Daoy (cell line): ENCODE results near the gene SLC27A6. TPM values are rescaled to one million over a fixed set of nuclear protein-coding genes. Genes with fewer than 3 reads are reported as not detected.
"Not testable (repeated sequence)": the region's sequence is repeated elsewhere in the genome, so short reads cannot be mapped to it uniquely, and the experiment has no call there.

Experiments
- DNase-seq: peaks from one replicate; pipeline ENCODE4 v3.0.0-alpha.2; 2015; ENCODE audit warnings: low read depth
- total RNA-seq: library from RNA; depleted of rRNA; stranded (reverse); fragments of >200 nt; shearing (Covaris generic); gene quantifications from 2 replicates; pipeline ENCODE4 v1.2.3, GENCODE V29; 2014; rRNA removed

The SLC27A6 gene, protein sequence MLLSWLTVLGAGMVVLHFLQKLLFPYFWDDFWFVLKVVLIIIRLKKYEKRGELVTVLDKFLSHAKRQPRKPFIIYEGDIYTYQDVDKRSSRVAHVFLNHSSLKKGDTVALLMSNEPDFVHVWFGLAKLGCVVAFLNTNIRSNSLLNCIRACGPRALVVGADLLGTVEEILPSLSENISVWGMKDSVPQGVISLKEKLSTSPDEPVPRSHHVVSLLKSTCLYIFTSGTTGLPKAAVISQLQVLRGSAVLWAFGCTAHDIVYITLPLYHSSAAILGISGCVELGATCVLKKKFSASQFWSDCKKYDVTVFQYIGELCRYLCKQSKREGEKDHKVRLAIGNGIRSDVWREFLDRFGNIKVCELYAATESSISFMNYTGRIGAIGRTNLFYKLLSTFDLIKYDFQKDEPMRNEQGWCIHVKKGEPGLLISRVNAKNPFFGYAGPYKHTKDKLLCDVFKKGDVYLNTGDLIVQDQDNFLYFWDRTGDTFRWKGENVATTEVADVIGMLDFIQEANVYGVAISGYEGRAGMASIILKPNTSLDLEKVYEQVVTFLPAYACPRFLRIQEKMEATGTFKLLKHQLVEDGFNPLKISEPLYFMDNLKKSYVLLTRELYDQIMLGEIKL
- 1.1 and 1.2 TPM in 2 replicates for total RNA-seq

DNA sequence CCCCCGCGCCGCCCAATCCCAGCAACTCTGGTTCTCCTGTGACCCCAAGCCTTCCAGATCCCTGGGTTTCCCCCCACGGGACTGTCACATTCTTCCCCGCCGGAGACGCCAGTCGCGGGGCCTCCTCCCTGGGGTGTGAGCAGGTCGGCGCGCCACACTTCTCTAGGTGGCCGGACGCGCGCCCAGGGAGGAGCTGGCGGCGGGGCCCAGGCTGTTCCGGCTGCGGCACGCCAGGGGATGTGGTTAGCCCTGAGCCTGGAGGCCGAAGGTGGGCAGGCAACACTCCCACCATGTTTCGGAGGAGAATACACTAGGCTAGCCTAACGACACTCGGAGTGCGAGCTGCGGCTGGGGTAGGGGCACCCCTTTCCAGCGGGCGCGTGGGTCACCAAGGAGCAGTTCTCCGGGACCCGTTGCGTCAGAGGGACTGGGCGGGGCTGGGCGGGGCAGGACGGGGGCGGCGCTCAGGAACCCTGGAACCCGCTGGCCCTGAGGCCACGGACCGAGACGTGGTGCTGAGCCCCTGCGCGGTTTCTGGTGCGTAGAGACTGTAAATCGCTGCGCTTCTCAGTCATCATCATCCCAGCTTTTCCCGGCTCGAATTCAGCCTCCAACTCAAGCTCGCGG lies at the start of gene SLC27A6:
SLC27A6 (plus strand) TSS at position 478 of the 627 bp plus-strand sequence. CDS start 650 bp downstream, outside the sequence.
- DNase-seq: peak; percentile 33

DNA sequence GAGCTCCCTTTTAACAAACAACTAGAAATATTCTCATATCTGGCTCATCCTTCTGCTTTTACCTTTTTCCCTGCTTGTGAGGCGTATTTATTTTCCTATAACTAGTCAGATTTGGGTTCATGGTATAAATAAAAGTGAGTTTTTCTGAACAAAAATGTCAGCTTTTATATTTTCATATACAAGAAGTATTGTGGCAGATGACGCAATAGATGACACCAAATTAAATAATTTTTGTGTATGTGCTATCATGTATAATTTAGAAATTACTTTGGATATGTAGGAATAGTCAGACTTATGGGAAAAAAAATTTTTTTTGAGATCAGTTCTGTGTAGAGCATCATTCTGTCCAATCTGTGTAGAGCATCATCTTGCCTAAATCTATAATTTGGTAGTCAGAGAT lies 45.7 kb upstream of the SLC27A6 start:
- DNase-seq: no peak

DNA sequence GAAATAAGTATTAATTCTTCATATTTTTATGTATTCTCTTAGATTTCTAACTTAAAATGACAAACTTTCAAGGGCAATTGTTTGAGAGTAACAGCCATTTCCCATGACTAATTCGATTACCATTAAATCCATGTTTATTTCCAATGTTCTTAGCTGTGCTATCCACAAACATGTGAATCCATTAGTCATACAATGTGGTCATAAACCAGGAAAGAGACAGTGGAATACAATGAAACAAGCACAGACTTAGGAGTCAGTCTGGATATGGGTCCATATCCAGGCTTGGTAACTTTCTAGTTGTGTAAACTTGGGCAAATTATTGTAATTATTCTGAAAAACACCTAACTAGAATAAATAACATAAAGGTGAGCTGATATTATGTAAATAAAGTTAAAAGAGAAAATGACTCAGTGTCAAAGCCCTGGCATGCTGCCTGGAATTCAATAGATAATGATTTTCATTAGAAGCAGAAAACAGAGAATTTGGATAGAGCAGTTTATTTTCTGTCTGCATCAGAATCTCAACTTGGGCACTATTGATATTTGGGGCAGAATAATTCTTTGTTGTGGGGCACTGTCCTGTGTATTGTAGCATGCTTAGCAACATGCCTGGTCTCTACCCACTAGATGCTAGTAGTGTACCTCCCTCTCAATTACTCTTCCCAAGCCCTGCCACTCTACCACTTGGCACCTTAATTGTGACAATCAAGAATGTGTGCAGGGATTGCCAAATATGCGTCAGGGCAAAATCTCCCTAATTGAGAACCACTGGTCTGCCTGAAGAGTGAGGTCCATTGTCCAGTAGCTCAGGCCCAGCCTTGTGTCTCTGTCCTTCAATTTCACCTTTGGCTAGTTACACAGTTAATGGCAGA lies 44.7 kb upstream of the SLC27A6 start:
- DNase-seq: peak; percentile 3

DNA sequence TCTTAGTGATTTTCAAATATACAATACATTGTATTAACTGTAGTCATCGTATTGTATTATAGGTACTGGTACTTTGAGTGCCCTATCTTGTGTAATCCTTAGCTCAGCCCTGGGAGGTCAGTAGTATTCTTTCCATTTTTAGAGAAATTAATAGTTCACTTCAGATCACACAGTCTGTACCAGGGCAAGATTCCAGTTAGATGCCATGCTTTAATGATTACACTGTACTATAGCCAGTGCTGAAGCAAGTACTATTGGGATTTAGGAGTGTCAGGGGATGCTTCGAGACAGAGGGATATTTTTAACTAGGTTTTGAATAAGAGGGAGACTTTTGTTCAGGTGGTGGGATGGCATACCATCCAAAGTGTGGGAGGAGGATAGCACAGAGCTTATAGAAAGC lies 41.0 kb upstream of the SLC27A6 start:
- DNase-seq: no peak

DNA sequence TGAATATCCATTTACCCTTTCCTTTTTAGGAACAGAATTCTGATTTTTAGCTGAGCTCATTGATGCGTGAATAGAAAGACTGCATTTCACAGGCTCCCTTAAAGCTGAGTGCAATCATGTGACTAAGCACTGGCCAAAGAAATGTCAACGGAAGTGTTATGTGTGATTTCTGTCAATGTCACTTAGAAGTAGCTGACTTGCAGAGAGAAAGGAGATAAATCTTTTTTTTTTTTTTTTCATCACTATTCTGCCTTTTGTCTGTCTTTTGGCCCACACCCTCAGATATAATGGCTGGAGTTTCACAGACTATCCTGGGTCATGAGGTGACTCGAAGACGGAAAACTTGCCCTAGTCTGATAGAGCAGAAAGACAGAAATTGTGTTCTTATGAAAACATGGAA lies 39.3 kb upstream of the SLC27A6 start:
- no peak for DNase-seq

DNA sequence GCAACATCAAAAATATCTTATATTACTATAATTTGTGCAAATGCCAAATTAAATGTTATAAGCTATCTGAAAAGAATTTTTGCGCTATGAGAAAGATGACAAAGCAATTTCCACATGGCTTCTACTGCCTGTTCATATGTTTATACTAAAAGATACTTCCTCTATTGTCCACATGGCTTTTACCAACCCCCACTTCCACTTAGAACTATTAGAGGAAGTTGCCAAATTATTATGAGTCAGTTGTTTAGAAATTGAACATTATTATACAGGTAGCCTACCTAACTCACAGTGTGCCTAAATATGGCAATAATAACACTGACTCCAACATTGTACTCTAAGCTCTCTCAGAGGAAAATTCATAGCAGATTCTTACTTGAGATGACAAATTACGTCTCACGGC lies 37.6 kb upstream of the SLC27A6 start:
- DNase-seq: no peak

DNA sequence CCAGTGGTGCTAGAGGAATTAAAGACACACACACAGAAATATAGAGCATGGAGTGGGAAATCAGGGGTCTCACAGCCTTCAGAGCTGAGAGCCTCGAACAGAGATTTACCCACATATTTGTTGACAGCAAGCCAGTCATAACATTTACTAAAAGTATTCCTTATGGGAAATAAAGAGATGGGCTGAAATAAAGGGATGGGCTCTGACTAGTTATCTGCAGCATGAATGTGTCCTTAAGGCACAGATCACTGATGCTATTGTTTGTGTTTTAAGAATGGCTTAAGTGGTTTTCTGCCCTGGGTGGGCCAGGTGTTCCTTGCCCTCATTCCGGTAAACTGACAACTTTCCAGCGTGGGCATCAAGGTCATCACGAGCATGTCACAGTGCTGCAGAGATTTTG lies 33.1 kb upstream of the SLC27A6 start:
- DNase-seq: not testable (repeated sequence)

DNA sequence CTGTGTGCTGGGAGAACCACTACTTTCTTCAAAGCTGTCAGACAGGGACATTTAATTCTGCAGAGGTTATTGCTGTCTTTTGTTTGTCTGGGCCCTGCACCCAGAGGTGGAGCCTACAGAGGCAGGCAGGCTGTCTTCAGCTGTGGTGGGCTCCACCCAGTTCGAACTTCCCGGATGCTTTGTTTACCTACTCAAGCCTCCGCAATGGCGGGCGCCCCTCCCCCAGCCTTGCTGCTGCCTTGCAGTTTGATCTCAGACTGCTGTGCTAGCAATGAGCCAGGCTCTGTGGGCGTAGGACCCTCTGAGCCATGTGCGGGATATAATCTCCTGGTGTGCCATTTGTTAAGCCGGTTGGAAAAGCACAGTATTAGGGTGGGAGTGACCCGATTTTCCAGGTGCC lies 22.2 kb upstream of the SLC27A6 start:
- not testable (repeated sequence) for DNase-seq

DNA sequence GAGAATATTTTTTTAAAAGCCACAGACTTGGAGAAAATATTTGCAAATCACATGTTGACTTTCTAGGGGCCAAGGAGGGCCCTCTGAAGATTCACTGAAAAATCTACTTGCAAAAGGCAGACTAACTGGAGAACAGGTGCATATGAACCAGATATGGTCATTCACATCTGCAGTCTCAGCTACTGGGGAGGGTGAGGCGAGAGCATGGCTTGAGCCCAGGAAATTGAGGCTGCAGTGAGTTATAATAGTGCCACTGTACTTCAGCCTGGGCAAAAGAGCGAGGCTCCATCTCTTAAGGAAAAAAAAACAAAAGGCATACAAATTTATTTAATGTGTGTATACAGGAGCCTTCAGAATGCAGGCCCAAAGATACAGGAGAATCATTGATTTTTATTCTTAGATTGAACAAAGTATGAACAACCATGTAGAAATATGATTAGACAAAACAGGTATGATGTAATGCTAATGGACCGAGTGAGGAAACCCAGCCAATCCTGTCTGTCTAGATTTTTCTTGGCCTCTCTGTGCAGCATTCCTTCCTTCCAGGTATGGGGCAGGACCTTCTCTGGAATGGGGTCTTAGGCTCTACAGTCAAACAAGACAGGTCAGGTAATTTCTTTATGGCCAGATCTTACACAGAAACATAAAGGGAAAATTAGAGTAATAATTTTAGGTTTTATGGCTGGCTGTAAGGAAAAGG lies 15.3 kb upstream of the SLC27A6 start:
- DNase-seq: no peak

DNA sequence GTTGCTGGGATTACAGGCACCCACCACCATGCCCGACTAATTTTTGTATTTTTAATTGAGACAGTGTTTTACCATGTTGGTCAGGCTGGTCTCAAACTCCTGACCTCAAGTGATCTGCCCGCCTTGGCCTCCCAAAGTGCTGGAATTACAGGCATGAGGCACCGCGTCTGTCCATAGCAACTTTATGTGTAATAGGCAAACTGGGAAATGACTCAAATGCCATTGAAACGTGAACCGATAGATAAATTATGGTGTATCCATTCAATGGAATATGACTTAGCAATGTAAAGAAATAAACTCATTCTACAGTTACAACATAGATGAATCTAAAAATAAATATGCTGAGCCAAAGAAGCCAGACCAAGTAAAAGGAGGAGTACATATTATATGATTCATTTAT lies 14.0 kb upstream of the SLC27A6 start:
- DNase-seq: not testable (repeated sequence)

DNA sequence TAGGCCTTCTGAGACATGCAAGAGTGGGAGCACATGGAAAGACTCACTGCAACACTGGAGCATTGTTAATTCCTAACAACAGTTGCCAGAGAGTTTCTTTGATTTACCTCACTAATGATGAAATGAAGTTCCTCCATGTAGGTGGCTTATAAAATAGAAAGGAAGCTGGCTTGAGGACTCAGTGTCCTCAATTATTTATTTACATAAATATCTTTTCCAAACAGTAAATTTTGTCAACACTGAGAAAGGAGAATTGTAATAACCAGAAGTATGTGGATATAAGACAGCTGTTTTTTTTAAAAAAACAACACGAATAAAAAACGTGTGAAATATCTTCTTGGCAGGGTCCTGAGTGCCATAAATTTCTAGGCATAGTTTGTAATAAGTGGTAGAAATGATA lies 9.1 kb upstream of the SLC27A6 start:
- no peak for DNase-seq

DNA sequence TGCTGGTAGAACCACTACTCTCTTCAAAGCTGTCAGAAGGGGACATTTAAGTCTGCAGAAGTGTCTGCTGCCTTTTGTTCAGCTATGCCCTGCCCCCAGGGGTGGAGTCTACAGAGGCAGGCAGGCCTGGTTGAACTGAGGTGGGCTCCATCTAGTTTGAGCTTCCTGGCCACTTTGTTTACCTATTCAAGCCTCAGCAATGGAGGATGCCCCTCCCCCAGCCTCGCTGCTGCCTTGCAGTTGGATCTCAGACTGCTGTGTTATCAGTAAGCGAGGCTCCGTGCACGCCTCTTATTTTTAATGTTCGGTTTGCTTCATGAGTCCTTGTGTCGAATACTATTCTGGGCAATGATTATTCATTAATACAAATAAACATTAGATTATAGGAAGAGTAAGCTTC lies 3.1 kb upstream of the SLC27A6 start:
- DNase-seq: no peak

DNA sequence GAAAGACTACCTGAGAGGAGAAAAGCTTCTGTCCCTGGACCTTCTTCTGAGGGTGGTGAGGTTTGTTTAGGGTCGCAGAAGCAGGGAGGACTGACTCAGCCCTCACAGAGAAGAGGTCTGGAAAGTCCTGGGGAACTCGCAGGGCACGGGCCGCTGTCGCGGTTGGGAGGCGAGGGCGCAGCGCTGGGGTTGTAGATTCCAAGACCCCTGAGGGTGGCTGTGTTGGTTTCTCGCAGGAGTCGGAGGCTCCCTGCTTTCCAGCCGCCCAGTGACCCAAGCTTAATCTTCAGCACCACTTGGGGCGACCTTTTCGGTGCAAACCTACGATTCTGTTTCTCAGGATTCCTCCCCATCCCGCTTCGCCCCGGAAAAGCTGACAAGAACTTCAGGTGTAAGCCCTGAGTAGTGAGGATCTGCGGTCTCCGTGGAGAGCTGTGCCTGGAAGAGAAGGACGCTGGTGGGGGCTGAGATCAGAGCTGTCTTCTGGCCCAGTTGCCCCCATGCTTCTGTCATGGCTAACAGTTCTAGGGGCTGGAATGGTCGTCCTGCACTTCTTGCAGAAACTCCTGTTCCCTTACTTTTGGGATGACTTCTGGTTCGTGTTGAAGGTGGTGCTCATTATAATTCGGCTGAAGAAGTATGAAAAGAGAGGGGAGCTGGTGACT lies 482 bp downstream of the SLC27A6 start:
- no peak for DNase-seq

DNA sequence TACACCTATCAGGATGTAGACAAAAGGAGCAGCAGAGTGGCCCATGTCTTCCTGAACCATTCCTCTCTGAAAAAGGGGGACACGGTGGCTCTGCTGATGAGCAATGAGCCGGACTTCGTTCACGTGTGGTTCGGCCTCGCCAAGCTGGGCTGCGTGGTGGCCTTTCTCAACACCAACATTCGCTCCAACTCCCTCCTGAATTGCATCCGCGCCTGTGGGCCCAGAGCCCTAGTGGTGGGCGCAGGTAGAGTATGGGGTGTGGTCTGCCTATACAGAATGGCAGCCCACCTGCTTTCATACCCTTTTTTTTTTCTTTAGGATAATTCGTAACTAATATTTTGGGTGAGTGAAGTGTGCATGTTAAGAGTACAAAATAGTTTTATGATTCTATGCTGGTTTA lies 1.1 kb downstream of the SLC27A6 start:
- DNase-seq: no peak

DNA sequence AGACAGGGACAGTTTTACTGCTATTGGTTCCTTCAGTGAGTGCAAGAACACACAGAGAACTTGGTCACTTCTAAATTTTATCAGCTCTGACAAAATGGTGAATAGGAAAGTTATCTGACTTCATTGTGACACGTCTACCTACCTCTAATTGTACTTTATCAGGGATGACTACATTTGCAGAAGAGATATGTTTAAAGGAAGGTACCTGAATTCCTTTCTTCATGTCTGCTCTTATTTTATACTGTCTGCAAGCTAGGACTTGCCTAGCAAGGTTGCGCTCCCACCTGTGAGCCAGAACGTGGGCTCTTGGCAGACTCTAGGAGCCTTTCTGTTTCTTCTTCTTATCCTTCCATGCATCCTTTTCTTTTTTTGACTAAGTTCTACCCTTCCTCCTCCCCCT lies 1.6 kb downstream of the SLC27A6 start:
- DNase-seq: no peak

DNA sequence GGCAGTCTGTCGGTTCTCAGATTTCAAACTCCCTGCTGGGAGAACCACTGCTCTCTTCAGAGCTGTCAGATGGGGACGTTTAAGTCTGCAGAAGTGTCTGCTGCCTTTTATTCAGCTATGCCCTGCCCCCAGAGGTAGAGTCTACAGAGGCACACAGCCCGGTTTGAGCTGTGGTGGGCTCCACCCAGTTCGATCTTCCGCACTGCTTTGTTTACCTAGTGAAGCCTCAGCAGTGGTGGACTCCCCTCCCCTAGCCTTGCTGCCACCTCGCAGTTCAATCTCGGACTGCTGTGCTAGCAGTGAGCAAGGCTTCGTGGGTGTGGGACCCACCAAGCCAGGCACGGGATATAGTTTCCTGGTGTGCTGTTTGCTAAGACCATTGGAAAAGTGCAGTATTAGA lies 8.0 kb downstream of the SLC27A6 start:
- DNase-seq: no peak

DNA sequence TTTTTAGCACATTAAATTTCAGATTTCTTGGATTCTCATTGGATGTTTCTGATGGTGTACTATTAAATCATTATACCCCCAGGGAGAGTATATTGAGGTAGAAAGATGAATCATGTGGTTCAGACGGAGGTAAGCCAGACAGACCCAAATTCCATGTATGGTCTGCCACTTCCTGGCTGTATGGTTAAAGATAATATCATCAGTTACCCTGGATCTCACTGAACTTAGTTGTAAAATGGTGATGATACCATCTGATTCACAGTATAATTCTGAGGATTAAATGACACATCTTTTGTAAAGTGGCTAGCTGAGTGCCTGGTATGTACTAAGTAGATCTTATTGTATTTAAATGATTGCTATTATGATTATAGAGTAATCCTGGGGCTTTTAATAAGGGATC lies 9.3 kb downstream of the SLC27A6 start:
- no peak for DNase-seq

DNA sequence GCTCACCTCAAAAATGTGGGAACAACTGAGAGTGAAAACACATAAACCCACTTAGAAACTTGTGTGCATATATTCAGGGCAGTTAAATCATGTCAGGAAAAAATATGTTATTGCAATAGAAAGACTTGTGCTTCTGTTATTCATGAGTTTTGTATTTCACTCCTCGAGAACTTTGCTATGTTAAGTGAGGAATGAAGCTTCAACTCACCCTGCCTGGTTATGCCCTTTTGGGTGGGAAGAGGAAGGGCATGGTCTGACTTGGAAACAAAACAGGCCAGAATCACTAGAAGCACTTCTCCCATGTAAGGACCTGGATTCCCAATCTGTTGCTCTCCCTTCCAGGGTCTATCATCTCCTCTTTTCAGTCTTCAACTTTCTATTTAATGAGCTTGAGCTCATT lies 14.5 kb downstream of the SLC27A6 start:
- DNase-seq: no peak

DNA sequence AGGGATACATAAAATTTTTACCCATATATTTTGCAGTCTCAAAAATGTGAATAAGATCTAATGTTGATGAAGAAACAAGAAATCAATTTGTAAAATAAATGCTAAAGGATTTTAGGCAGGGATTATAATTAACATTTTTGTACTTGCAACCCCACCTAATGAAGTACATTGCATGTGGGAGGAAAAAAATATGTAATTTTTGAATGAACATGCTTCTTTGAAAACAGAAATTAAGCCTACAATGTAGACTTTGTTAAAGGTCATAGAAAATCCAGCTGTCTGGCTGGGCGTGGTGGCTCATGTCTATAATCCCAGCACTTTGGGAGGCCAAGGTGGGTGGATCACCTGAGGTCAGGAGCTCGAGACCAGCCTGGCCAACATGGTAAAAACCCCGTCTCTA lies 15.6 kb downstream of the SLC27A6 start:
- DNase-seq: no peak

DNA sequence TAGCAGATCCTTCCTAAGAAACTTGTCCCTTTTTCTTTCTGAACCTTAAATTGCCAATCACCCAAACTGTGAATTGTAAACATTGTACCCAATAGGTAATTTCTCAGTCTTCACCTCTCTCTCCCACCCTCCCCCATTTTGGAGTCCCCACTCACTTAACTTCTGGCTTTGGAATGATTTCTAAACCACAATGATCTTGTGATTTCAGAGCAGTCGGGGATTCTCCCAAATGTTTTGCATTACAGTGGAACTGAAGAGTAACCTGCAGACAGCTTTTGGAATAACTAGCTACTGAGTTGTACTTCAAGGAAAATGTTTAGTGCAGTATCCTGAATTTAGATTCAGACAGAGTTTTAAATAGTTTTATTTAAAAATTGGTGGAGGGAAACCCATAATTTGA lies 19.2 kb downstream of the SLC27A6 start:
- no peak for DNase-seq

DNA sequence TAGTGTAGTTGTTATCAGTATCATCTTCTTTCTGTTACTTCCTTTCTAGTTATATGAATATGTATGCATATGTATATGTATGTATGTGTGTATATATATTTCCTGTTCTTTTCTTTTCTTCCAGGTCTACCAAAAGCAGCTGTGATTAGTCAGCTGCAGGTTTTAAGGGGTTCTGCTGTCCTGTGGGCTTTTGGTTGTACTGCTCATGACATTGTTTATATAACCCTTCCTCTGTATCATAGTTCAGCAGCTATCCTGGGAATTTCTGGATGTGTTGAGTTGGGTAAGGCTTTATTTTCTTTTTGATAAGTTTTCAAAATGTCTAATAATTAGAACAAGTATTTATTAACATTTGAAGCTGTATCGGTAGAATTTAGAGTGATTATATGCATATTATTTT lies 23.2 kb downstream of the SLC27A6 start:
- DNase-seq: no peak
